NCI-H1694 (cell line): ENCODE data around the gene KLK15.
"Not testable (repeated sequence)": the region's sequence is repeated elsewhere in the genome, so short reads cannot be mapped to it uniquely, and the experiment has no call there.

ENCODE experiments used
- DNase-seq: peaks from one replicate; lab custom pipeline; 2025; lab: John Stamatoyannopoulos, UW

Gene KLK15

DNA sequence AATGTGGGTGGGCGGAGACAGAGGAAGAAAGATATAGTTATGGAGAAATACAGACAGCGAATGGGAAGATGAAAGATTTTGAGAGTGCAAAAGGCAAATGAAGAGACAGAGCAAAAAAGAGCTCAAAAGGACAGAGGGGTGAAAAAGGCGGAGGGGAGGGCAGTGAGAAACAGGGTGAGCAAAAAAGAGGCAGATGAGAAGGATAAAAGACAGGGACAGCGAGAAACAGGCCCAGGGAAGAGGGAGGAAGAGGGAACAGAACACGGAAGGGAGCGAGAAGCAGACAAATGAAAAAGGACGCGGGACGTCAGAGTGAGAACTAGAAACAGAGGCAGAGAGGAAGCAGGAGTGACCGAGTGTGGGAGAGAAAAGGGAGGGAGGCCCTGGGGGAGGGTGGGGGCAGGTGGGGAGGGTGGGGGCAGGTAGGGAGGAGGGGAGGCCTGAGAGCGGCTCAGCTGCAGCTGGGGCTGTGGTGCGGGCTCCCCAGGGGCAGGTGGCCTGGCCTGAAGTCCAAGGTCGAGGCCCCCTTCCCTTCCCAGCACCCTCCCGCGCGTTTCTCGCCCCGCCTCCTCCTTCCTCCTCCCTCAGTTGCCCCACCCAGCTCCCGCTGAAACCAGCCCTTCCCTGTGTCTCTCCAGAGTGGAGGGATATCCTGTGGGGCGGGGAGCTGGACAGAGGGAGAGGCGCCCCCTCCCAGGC is 12.7 kb downstream of the KLK15 start:
- DNase-seq, result no peak

- no peak for DNase-seq
These were observed 13.3 kb downstream of the KLK15 start for GRCh38 chr19:50820086-50820485.

DNA sequence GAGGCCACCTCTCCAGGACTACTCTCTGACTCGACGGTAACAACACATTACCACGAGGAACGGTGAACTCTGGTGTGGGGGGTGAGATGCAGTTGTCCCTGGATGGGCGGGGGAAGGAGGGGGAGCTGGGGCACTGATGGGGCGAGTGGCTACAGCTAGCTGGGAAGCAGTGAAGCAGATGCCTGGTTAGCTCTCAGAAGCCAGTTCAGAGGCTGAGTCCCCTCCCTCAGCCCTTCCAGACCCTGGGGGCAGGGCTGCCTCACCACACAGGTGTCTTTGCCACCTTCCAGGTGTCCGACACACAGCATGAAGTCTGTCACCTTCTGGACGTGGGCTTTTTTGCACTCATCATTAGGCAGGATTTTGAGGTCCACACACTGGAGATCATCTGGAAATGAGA is 13.7 kb downstream of the KLK15 start:
- no peak for DNase-seq

DNA sequence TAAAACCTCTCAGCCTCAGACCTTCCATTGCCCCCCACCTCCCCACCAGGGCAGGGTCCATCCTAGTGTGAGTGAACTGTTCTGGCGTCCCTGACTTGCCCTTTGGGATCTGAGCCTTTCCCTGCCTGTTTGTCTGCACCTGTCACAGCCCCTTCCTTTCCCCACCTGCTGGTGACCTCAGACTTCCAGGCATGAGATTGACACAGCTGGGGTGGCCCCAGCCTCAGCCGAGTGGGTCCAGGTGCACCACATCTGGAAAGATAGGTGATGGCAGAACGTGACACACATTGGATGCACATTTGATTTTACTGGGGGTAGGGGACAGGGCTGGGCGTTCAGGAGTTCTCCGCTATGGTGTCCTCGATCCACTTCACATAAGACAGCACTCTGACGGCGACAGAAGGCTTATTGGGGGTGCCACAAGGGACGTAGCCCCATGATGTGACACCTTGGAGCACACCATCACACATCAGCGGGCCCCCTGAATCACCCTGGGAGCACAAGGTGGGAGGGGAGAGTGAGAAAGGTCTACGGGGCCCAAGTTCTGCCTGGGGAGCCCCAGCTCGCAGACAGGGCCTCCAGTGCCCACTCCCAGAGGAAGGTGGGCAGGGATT is 14.4 kb downstream of the KLK15 start:
- DNase-seq, result no peak

- no peak for DNase-seq
These were observed 15.2 kb downstream of the KLK15 start for GRCh38 chr19:50817941-50818858.

DNA sequence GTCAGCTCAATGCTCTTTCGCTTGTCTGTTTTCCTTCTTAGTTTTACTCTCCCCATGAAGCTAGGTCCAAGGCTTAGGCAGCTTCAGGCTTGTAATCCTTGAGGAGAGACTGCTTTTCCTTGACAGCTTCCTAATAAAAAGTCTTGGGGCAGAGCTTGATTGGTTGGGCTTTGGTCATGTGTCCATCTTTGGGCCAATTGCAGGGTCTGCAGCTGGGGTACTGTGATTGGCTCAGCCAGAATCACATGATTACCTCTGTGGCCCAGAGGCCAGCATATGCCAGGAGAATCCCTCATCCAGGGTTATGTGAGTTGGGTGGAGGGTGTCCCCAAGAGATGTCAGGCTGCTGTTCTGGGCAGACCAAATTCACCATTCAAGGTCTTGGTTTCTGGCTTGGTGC is 17.9 kb downstream of the KLK15 start:
- no peak for DNase-seq

DNA sequence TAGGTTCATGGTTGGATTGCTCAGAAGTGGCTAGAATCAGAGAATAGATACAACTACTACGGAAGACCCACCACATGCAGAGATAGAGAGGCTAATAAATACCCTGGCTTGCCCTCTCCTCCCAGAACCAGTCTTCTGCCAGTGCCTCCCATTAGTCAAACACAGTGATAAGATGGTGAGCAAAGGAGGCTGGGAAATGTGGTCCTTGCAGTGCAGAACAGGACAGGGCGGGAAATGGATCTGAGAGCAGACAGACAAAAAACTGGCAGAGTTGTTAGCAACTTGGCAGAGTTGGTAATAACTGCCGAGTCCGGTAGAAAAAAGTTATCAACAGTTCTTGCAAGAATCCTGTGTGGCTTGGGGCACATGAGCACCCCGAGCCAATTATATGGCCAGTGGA is 18.5 kb downstream of the KLK15 start:
- DNase-seq, result no peak

- no peak for DNase-seq
These were observed 20.9 kb downstream of the KLK15 start for GRCh38 chr19:50812474-50812873.

DNA sequence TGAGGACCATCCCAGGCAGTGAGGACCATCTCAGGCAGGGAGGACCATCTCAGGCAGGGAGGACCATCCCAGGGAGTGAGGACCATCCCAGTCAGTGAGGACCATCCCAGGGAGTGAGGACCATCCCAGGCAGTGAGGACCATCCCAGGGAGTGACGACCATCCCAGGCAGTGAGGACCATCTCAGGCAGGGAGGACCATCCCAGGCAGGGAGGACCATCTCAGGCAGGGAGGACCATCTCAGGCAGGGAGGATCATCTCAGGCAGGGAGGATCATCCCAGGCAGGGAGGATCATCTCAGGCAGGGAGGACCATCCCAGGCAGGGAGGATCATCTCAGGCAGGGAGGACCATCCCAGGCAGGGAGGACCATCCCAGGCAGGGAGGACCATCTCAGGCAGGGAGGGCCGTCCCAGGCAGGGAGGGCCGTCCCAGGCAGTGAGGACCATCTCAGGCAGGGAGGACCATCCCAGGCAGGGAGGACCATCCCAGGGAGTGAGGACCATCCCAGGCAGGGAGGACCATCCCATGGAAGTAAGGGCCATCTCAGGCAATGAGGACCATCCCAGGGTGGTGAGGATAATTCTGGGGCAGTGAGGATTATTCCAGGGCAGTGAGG is 21.6 kb downstream of the KLK15 start:
- not testable (repeated sequence) for DNase-seq

- no peak for DNase-seq
These were observed 24.5 kb downstream of the KLK15 start for GRCh38 chr19:50808856-50809255.

DNA sequence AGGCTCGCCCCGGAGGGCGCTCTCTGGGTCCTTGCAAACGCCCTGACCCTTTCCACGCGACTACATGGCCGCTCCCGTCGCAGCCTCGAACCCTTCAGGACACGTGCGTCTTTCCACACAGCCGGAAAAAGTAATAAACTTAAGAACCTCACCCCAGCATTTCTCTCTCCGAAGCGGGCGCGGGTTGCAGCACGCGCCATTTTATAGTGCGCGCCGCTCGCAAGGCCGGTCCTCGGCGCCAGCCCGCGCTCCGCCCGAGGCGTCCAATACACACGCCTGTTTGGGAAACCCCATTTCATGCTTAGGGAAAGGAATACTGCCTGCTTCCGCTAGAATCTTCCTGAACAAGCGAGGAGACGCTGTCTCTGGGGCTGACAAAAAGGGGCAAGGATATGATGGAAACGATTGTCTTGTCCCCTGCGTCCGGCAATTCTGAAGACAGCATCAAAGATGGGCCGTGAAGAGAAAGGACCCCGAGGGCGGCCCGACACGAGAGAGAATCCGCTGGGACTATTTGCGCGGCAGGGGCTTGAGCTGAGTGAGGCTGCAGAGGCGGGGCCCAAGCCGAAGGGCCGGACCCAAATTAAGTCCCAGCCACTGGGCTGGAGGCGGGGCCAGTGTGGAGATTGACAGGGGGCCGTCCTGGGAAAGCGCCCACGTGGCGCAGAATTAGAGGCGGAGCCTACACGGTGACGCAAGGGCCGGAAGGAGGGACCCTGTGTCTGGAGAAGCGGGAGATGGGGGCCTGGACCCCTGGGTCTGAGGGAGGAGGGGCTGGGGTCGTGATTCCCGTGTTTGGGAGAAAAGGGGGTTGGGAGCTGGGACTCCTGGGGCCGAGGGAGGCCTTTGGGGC is 28.7 kb downstream of the KLK15 start:
- peak; percentile 96 for DNase-seq

GRCh38 chr19:50803633-50804419 is 29.5 kb downstream of the KLK15 start:
- no peak for DNase-seq

DNA sequence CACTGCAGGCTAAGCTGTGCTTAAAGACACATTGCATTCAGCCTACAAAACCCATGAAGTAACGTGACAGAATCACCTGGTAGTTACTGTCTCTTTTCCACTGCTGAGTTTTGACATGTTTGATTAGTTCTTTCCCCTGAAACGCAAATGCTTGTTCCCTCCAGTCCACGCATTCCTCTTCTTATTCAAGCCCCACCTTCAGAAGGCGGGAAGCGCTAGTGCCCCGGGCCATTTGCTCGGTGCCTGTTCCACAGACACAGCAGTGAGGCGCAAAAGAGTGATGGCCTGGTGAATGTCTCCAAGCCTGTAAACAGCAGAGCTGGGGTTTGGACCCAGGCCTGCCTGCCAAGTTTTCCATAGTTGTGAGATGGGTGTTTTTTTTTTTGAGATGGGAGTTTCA is 32.3 kb downstream of the KLK15 start:
- DNase-seq, result no peak

DNA sequence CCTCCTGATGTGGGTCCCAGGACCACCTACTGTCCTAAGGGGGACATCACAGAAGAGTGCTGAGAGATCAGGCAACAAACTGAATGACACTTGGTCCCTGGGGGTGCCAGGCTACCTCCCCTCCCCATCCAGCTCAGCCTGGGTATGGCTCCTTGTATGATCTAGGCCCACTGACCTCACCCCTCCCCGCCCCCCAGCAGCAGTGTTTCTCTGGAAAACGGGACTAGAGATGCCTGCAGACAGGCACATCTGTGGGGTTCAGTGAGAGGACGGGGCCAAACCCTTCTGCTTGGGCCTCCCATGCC is 33.9 kb downstream of the KLK15 start:
- no peak for DNase-seq

- no peak for DNase-seq
These were observed 34.5 kb downstream of the KLK15 start for GRCh38 chr19:50798659-50799546.

- DNase-seq, result no peak
These were observed 35.4 kb downstream of the KLK15 start for GRCh38 chr19:50797781-50798658.

- no peak for DNase-seq
These were observed 36.0 kb downstream of the KLK15 start for GRCh38 chr19:50797429-50797780.

GRCh38 chr19:50796634-50797428 is 36.5 kb downstream of the KLK15 start:
- DNase-seq, result no peak
